ENCODE data around the gene DDX11.
"Not testable (repeated sequence)": the region's sequence is repeated elsewhere in the genome, so short reads cannot be mapped to it uniquely, and the experiment has no call there.

Gene DDX11

GRCh38 chr12:31119192-31119802, 45.6 kb downstream of the DDX11 start:
- Mint-ChIP-seq H3K4me3 (peak overlapping the region; percentile 73), H3K9me3 (no peaks in the 10 kb centered on the region), H3K27ac (no peak overlapping the region), H3K4me1 (peaks cover 6% of the 10 kb centered on the region), H3K36me3 (no peaks in the 10 kb centered on the region)
- peak; percentile 38 for ATAC-seq
- DNase-seq (ENCODE audit: low spot score in 2 of 2), result peak in 1 of 2 donors; percentile 44

GRCh38 chr12:31119803-31120211, 46.1 kb downstream of the DDX11 start:
- Mint-ChIP-seq H3K36me3 (no peaks in the 10 kb centered on the region), H3K4me1 (peaks cover 6% of the 10 kb centered on the region), H3K4me3 (peak overlapping the region; percentile 73), H3K9me3 (no peaks in the 10 kb centered on the region), H3K27ac (no peak overlapping the region)
- DNase-seq (ENCODE audit: low spot score in 2 of 2) (no peak), ATAC-seq (peak; percentile 17)

- DNase-seq (ENCODE audit: low spot score in 2 of 2), result no peak
- no peak for ATAC-seq
- H3K27ac Mint-ChIP-seq, result no peak overlapping the region
- H3K4me3 Mint-ChIP-seq, result peak overlapping the region; percentile 73
- no peaks in the 10 kb centered on the region for H3K36me3 Mint-ChIP-seq
- H3K9me3 Mint-ChIP-seq, result no peaks in the 10 kb centered on the region
- peaks cover 6% of the 10 kb centered on the region for H3K4me1 Mint-ChIP-seq
Measured at GRCh38 chr12:31120392-31121008, 46.8 kb downstream of the DDX11 start.

GRCh38 chr12:31121022-31121728, 47.5 kb downstream of the DDX11 start:
- not testable (repeated sequence) for H3K4me1 Mint-ChIP-seq, H3K27ac Mint-ChIP-seq

GRCh38 chr12:31122481-31122880, 48.8 kb downstream of the DDX11 start:
- Mint-ChIP-seq H3K4me3 (no peak overlapping the region), H3K9me3 (no peaks in the 10 kb centered on the region), H3K36me3 (no peaks in the 10 kb centered on the region), H3K27ac (no peak overlapping the region), H3K4me1 (no peaks in the 10 kb centered on the region)
- DNase-seq (ENCODE audit: low spot score in 2 of 2), result no peak
- ATAC-seq, result no peak

More at GRCh38 chr12:31121022-31121728, 47.5 kb downstream of the DDX11 start:
- not testable (repeated sequence) for H3K9me3 Mint-ChIP-seq; ATAC-seq; H3K36me3 Mint-ChIP-seq; H3K4me3 Mint-ChIP-seq; DNase-seq (ENCODE audit: low spot score in 2 of 2)

- not testable (repeated sequence) for H3K36me3 Mint-ChIP-seq; H3K27ac Mint-ChIP-seq; DNase-seq (ENCODE audit: low spot score in 2 of 2); H3K4me1 Mint-ChIP-seq; ATAC-seq; H3K4me3 Mint-ChIP-seq; H3K9me3 Mint-ChIP-seq
Measured at GRCh38 chr12:31124158-31124557, 50.5 kb downstream of the DDX11 start.

- H3K4me1 Mint-ChIP-seq; H3K9me3 Mint-ChIP-seq; ATAC-seq; H3K36me3 Mint-ChIP-seq; H3K4me3 Mint-ChIP-seq; DNase-seq (ENCODE audit: low spot score in 2 of 2); H3K27ac Mint-ChIP-seq: not testable (repeated sequence)
Measured at GRCh38 chr12:31125171-31125570, 51.5 kb downstream of the DDX11 start.

- not testable (repeated sequence) for H3K36me3 Mint-ChIP-seq; ATAC-seq; H3K4me3 Mint-ChIP-seq; H3K27ac Mint-ChIP-seq; H3K4me1 Mint-ChIP-seq; DNase-seq (ENCODE audit: low spot score in 2 of 2); H3K9me3 Mint-ChIP-seq
Measured at GRCh38 chr12:31127209-31127848, 53.7 kb downstream of the DDX11 start.

GRCh38 chr12:31136581-31136980, 62.9 kb downstream of the DDX11 start:
- not testable (repeated sequence) for H3K36me3 Mint-ChIP-seq; H3K4me1 Mint-ChIP-seq; DNase-seq (ENCODE audit: low spot score in 2 of 2); H3K4me3 Mint-ChIP-seq; H3K9me3 Mint-ChIP-seq; ATAC-seq; H3K27ac Mint-ChIP-seq

GRCh38 chr12:31144768-31145167, 71.1 kb downstream of the DDX11 start:
- not testable (repeated sequence) for ATAC-seq; H3K4me1 Mint-ChIP-seq; DNase-seq (ENCODE audit: low spot score in 2 of 2); H3K4me3 Mint-ChIP-seq; H3K36me3 Mint-ChIP-seq; H3K27ac Mint-ChIP-seq; H3K9me3 Mint-ChIP-seq

- H3K36me3 Mint-ChIP-seq; H3K4me1 Mint-ChIP-seq; ATAC-seq; H3K4me3 Mint-ChIP-seq; H3K27ac Mint-ChIP-seq; DNase-seq (ENCODE audit: low spot score in 2 of 2); H3K9me3 Mint-ChIP-seq: not testable (repeated sequence)
Measured at GRCh38 chr12:31145296-31145695, 71.6 kb downstream of the DDX11 start.

- H3K36me3 Mint-ChIP-seq; H3K4me1 Mint-ChIP-seq; H3K27ac Mint-ChIP-seq; H3K9me3 Mint-ChIP-seq; H3K4me3 Mint-ChIP-seq; DNase-seq (ENCODE audit: low spot score in 2 of 2); ATAC-seq: not testable (repeated sequence)
Measured at GRCh38 chr12:31147415-31147814, 73.8 kb downstream of the DDX11 start.

- not testable (repeated sequence) for H3K4me1 Mint-ChIP-seq; H3K27ac Mint-ChIP-seq; H3K4me3 Mint-ChIP-seq; H3K36me3 Mint-ChIP-seq; ATAC-seq; DNase-seq (ENCODE audit: low spot score in 2 of 2); H3K9me3 Mint-ChIP-seq
Measured at GRCh38 chr12:31150766-31151165, 77.1 kb downstream of the DDX11 start.

Measured in stimulated activated effector memory CD8-positive, alpha-beta T cell treated with anti-CD3 and anti-CD28 coated beads, Interleukin-12 subunit alpha, Interleukin-12 subunit beta, amount 100 ng/mL, for 72 hours (primary cell).